Prostate gland (tissue), 2 donors: Measurements from ENCODE around the gene SLC35A5. TPM values are rescaled to one million over a fixed set of nuclear protein-coding genes. Genes with fewer than 3 reads are reported as not detected.

Source experiments
- DNase-seq: peaks from one replicate; pipeline ENCODE4 v3.0.0-alpha.2; 2019; ENCODE audit warnings: low spot score
- H3K27ac ChIP-seq, 2 donors: fragments of 200-600 bp; sonication (generic); 2 replicates each; pipeline ENCODE4 v1.5.1; 2017 to 2019
- H3K27me3 ChIP-seq: fragments of 200-600 bp; sonication (generic); replicated peaks from 2 replicates; pipeline ENCODE4 v1.5.1; 2019; ENCODE audit not compliant: insufficient read depth
- H3K36me3 ChIP-seq, 2 donors: fragments of 200-600 bp; sonication (generic); 1 replicate in 1 of 2; 2 replicates in 1 of 2; pipeline versions ENCODE4 v1.5.1 to v1.8.1; 2017 to 2019
- H3K4me1 ChIP-seq: fragments of 200-600 bp; sonication (generic); replicated peaks from 2 replicates; pipeline ENCODE4 v1.5.1; 2019
- H3K4me3 ChIP-seq, 2 donors: fragments of 200-600 bp; sonication (generic); 2 replicates each; pipeline ENCODE4 v1.5.1; 2017 to 2019
- H3K9me3 ChIP-seq: fragments of 200-600 bp; sonication (generic); 2 replicates; pipeline ENCODE4 v1.5.1; 2017
- POLR2A ChIP-seq: fragments of 450-650 bp; IDR thresholded peaks from one replicate; pipeline ENCODE4 v1.6.1; 2016; ENCODE audit warnings: antibody characterized with exemption, mild to moderate bottlenecking
- POLR2AphosphoS5 ChIP-seq: sonication (generic); formaldehyde crosslinking; IDR thresholded peaks from one replicate; pipeline ENCODE4 v1.6.1; 2017; ENCODE audit warnings: antibody characterized with exemption
- WGBS: methylation state at CpG from one replicate; pipeline ENCODE4 v1.1.5; 2018; 5-methylcytosine and 5-hydroxymethylcytosine counted together
- intact Hi-C: fragments of 100-400 bp; cut with DNase I; formaldehyde crosslinking; loops from one replicate; pipeline ENCODE4 v1.14.2; 2022
- total RNA-seq, 2 donors: library from RNA; depleted of rRNA; stranded (reverse); fragments of >200 nt; gene quantifications; one replicate each; pipeline ENCODE4 v1.1.0, GENCODE V29; 2016
- TF ChIP-seq, protein P1 (sequence below), 4 experiments: fragments of 200-600 bp in 2 of 4; fragments of 450-650 bp in 2 of 4; sonication (generic) in 2 of 4; IDR thresholded peaks; 1 replicate in 3 of 4; 2 replicates in 1 of 4; pipeline ENCODE4 v1.5.1; 2016 to 2019; ENCODE audit warnings: antibody characterized with exemption in 4 of 4, mild to moderate bottlenecking in 2 of 4, moderate library complexity in 2 of 4

SLC35A5 gene
- total RNA-seq, 2 donors from 2014 or later: 40.4 to 62.3 TPM

DNA sequence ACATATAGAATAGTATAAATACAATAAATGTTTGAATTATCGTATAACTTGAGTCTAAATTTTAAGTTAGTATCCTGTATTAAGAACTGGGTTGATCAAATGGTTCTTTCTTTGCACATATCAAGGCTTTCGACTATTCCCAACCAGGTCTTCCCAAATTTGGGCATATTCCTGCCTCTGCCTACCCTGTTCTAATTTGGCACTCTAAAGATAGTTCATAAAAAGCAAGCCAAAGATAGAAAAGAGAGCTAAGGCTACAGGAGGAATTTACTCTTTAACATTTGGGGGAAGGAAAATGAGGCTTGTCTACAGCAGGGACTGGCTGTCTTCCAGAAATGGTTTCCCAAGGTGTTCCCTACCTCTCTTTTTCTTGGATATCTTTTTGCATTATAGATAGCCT lies 36.1 kb downstream of the SLC35A5 start:
- 96% methylated on average over 2 of the region's 2 CpGs for WGBS
- H3K36me3 ChIP-seq: no peaks in the 10 kb centered on the region
- intact Hi-C loops: no loop called here

DNA sequence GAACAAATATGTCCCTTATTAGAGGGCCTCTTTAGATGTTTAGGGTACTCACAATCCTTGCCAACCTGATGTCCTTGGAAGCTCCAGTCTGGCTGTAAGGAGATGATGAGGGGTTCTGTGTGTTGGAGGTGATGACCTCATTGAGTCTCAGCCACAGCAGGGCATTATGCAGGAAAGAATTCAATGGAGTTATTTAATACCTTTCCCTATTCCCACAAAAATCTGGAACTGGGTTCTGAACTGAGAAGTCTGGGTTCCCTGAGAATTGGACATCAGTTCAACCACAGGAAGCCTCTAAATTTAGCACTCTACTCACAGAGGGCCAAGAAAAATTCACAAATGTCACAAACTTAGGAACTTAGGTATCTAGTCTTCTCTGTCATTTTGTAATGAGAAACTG lies 36.9 kb downstream of the SLC35A5 start:
- no peak for TF ChIP-seq POLR2A
- TF ChIP-seq, protein P1, sequence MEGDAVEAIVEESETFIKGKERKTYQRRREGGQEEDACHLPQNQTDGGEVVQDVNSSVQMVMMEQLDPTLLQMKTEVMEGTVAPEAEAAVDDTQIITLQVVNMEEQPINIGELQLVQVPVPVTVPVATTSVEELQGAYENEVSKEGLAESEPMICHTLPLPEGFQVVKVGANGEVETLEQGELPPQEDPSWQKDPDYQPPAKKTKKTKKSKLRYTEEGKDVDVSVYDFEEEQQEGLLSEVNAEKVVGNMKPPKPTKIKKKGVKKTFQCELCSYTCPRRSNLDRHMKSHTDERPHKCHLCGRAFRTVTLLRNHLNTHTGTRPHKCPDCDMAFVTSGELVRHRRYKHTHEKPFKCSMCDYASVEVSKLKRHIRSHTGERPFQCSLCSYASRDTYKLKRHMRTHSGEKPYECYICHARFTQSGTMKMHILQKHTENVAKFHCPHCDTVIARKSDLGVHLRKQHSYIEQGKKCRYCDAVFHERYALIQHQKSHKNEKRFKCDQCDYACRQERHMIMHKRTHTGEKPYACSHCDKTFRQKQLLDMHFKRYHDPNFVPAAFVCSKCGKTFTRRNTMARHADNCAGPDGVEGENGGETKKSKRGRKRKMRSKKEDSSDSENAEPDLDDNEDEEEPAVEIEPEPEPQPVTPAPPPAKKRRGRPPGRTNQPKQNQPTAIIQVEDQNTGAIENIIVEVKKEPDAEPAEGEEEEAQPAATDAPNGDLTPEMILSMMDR (IDR thresholded peaks at IDR 0.05): no peak
- no peak for TF ChIP-seq POLR2AphosphoS5
- DNase-seq: no peak
- Histone ChIP-seq H3K27ac (no peak overlapping the region), H3K27me3 (no peaks in the 10 kb centered on the region), H3K36me3 (no peaks in the 10 kb centered on the region), H3K9me3 (no peaks in the 10 kb centered on the region), H3K4me1 (no peaks in the 10 kb centered on the region), H3K4me3 (no peak overlapping the region)
- intact Hi-C loops: no loop called here

More for the DNA sequence above, 36.1 kb downstream of the SLC35A5 start:
- no peak overlapping the region for H3K4me3 ChIP-seq
- H3K27ac ChIP-seq: no peak overlapping the region
- TF ChIP-seq POLR2AphosphoS5: no peak
- TF ChIP-seq, protein P1 (IDR thresholded peaks at IDR 0.05): no peak
- TF ChIP-seq POLR2A: no peak
- no peaks in the 10 kb centered on the region for H3K4me1 ChIP-seq
- no peaks in the 10 kb centered on the region for H3K27me3 ChIP-seq
- no peak for DNase-seq
- H3K9me3 ChIP-seq: no peaks in the 10 kb centered on the region

DNA sequence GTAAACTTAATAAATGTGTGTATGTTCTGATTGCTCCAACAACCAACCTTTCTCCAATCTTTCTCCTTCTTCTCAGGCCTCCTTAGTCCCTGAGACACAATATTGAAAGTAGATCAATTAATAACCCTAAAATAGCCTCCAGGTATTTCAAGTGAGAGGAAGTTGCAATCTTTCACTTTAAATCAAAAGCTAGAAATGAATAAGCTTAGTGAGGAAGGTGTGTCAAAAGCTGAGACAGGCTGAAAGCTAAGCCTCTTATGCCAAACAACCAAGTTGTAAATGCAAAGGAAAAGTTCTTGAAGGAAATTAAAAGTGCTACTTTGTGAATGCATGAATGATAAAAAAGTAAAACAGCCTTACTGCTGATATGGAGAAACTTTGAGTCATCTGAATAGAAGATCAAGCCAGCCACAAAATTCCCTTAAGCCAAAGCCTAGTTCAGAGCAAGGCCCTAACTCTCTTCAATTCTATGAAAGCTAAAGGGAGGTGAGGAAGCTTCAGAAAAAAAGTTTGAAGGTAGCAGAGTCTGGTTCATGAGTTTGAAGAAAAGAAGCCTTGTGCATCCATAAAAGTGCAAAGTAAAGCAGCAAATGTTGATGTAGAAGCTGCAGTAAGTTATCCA lies 40.5 kb downstream of the SLC35A5 start:
- Histone ChIP-seq H3K9me3 (no peaks in the 10 kb centered on the region), H3K4me3 (no peak overlapping the region), H3K36me3 (no peaks in the 10 kb centered on the region), H3K27me3 (no peaks in the 10 kb centered on the region), H3K4me1 (no peaks in the 10 kb centered on the region), H3K27ac (no peak overlapping the region)
- DNase-seq: no peak
- TF ChIP-seq, protein P1 (IDR thresholded peaks at IDR 0.05): no peak
- no peak for TF ChIP-seq POLR2A
- no peak for TF ChIP-seq POLR2AphosphoS5
- intact Hi-C loops: no loop called here

DNA sequence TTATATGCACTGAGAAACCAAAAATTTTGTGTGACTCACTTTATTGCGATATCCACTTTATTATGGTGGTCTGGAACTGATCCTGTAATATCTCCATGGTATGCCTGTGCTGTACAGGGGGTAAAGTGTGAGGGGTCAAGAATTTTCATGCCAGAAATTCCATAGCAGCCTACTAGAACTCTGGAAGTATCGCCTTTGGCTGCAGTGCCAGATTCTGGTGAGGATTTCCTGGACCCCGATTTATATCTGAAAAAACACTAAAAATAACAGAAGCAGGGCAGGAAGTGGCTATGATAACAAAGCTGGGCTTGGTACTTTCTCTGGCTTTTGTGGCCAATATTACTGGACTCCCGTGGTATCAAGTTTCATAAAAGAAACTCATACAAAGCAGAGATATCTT lies 42.7 kb downstream of the SLC35A5 start:
- H3K36me3 ChIP-seq: no peaks in the 10 kb centered on the region
- H3K9me3 ChIP-seq: no peaks in the 10 kb centered on the region
- no peak overlapping the region for H3K4me3 ChIP-seq
- no peak overlapping the region for H3K27ac ChIP-seq
- H3K4me1 ChIP-seq: no peaks in the 10 kb centered on the region
- intact Hi-C loops: no loop called here
- no peak for TF ChIP-seq POLR2AphosphoS5
- TF ChIP-seq, protein P1 (IDR thresholded peaks at IDR 0.05): no peak
- TF ChIP-seq POLR2A: no peak
- no peaks in the 10 kb centered on the region for H3K27me3 ChIP-seq
- WGBS: 57% methylated on average over 4 of the region's 4 CpGs
- DNase-seq: no peak

DNA sequence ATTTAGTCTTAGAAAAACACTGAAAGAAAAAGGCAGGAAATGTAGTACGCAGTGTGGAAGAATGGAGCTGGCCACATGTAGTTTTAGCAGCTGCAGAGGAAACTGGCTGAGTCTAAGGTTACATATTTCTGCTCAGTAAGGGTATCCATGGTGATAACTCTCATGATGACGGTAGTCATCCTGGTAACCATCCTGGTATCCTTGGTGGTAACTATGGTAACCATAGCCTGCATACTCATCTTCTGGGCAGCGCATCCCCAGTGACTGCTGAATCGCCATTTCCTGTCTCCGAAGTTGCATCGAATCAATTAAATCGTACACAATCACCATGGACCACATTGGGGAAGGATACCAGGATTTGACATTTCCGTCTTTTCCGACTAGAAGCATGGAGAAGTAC lies 43.4 kb downstream of the SLC35A5 start:
- no peak overlapping the region for H3K4me3 ChIP-seq
- H3K27ac ChIP-seq: no peak overlapping the region
- no peaks in the 10 kb centered on the region for H3K4me1 ChIP-seq
- WGBS: 88% methylated on average over 9 of the region's 9 CpGs
- no peaks in the 10 kb centered on the region for H3K36me3 ChIP-seq
- H3K9me3 ChIP-seq: no peaks in the 10 kb centered on the region
- intact Hi-C loops: no loop called here
- no peaks in the 10 kb centered on the region for H3K27me3 ChIP-seq
- DNase-seq: no peak
- TF ChIP-seq, protein P1 (IDR thresholded peaks at IDR 0.05): no peak
- TF ChIP-seq POLR2AphosphoS5 (no peak), POLR2A (no peak)
